Right kidney (tissue), 9 donors: ENCODE data around the gene GALNS.
A peak's percentile ranks its signal among the peaks of the same experiment; 100 is the strongest.
"Not testable (repeated sequence)": the region's sequence is repeated elsewhere in the genome, so short reads cannot be mapped to it uniquely, and the experiment has no call there.

Source experiments
- DNase-seq: peaks from one replicate; pipeline ENCODE4 v3.0.0-alpha.2; 2016
- long read RNA-seq, 8 donors: transcript quantifications; one replicate each; lab custom pipeline, GENCODE V29; 2026

Gene GALNS, protein sequence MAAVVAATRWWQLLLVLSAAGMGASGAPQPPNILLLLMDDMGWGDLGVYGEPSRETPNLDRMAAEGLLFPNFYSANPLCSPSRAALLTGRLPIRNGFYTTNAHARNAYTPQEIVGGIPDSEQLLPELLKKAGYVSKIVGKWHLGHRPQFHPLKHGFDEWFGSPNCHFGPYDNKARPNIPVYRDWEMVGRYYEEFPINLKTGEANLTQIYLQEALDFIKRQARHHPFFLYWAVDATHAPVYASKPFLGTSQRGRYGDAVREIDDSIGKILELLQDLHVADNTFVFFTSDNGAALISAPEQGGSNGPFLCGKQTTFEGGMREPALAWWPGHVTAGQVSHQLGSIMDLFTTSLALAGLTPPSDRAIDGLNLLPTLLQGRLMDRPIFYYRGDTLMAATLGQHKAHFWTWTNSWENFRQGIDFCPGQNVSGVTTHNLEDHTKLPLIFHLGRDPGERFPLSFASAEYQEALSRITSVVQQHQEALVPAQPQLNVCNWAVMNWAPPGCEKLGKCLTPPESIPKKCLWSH
- long read RNA-seq, donor 1, partial matches to known transcripts, result 96 of 175 reads
- long read RNA-seq, donor 1, other reads (novel, unspliced or antisense), result 75 of 175 reads
- long read RNA-seq, donor 2, result 0 reads
- long read RNA-seq, donor 3, partial matches to known transcripts, result 0 of 3 reads
- long read RNA-seq, donor 3, other reads (novel, unspliced or antisense), result 0 of 3 reads
- long read RNA-seq, donor 4, transcript GALNS-201 (14 exons, 2,363 nt), result major isoform, 5 of 41 reads
- long read RNA-seq, donor 4, partial matches to known transcripts, result 0 of 41 reads
- long read RNA-seq, donor 4, other reads (novel, unspliced or antisense), result 36 of 41 reads
- long read RNA-seq, donor 5, transcript GALNS-201 (14 exons, 2,363 nt), result major isoform, 8 of 10 reads
- long read RNA-seq, donor 5, partial matches to known transcripts, result 0 of 10 reads
- long read RNA-seq, donor 5, other reads (novel, unspliced or antisense), result 0 of 10 reads
- long read RNA-seq, donor 6, full-length matches to known transcripts, result 8 of 8 reads
- long read RNA-seq, donor 6, partial matches to known transcripts, result 0 of 8 reads
- long read RNA-seq, donor 6, other reads (novel, unspliced or antisense), result 0 of 8 reads
- long read RNA-seq, donor 7, result 0 reads
- long read RNA-seq, donor 8, transcript GALNS-201 (14 exons, 2,363 nt), result major isoform, 9 of 9 reads
- long read RNA-seq, donor 8, partial matches to known transcripts, result 0 of 9 reads
- long read RNA-seq, donor 8, other reads (novel, unspliced or antisense), result 0 of 9 reads

DNA sequence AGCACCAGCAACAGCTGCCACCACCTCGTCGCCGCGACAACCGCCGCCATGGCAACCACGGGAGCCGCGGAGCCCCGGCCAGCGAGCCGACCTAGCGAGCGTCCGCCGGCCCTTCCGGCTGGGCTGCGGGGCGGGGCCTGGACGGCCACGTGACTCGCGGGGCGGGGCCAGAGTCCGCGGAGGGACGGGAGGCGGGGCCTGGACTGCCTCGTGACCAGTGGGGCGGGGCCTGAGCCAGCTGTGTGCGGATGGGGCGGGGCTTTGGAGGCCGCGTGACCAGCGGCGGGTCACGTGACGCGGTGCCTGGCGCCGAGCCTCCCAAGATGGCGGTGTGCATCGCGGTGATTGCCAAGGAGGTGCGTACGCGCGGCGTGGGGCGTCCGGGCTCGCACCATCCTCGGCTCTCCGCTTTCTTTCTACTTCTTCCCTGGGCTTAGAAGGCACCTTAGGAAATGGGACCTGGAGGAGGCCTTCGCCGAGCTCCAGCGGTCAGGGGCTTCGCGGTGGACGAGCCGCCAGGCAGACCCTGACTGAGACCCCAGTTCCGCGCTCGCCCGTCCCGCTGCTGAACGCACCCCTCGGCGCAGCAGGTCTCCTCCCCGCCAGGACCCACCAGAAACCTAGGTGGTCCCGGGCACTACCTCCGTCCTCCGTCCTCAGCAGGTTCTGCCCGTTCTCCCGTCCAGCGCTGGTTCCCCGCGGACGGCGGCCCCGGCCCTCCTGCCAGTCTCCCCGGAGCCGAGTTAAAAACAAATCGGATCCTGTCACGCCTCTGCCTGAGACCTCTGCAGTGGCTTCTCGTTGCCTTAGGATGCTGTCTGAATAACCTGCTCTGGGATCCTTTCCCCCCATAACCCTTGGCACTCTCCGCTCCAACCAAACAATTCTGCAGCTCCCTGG, at the start of gene GALNS, which contains the start of gene TRAPPC2L:
GALNS (minus strand) TSS at position 120 of the 900 bp plus-strand sequence; CDS start at position 50, 70 bp downstream.
TRAPPC2L (plus strand) TSS at position 300 of the 900 bp plus-strand sequence; CDS start at position 324, 24 bp downstream.
- peak; percentile 96 for DNase-seq

DNA sequence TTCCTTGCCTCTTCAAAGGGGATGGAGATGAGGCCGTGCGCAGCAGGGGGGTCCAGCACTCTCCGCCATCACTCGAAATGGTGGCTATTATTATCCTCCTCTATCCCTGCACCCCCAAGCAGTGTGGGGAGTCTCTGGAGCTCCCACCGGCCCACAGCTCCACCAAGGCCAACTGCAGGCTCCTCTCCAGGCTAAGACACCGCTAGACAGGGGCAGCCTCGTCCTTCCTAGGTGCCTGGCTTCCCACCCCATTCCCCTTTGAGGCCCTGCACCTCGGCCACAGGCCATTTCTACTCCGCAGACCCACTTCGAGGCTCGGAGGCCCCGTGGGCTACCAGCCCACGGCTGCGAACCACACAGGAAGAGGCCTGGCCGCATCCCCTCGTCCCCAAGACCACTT, 49.3 kb upstream of the GALNS start:
- DNase-seq, result no peak

DNA sequence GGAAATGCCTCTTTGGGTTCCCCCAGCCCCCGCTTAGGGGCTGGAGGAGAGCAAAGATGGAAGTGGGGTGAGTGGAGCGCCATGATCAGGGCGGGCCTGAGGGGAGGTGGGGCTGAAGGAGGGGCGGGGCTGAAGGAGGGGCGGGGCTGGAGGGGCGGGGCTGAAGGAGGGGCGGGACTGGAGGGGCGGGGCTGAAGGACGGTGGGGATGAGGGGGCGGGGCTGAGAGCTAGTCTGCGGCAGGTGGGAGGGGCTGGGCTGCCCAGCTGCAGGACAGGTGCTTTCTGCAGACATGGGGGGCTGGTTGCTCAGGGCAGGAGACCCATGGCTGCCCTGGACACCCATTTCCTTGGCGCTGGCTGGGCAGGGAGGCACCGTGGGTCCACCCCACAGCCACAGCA, 48.8 kb upstream of the GALNS start:
- DNase-seq, result no peak

DNA sequence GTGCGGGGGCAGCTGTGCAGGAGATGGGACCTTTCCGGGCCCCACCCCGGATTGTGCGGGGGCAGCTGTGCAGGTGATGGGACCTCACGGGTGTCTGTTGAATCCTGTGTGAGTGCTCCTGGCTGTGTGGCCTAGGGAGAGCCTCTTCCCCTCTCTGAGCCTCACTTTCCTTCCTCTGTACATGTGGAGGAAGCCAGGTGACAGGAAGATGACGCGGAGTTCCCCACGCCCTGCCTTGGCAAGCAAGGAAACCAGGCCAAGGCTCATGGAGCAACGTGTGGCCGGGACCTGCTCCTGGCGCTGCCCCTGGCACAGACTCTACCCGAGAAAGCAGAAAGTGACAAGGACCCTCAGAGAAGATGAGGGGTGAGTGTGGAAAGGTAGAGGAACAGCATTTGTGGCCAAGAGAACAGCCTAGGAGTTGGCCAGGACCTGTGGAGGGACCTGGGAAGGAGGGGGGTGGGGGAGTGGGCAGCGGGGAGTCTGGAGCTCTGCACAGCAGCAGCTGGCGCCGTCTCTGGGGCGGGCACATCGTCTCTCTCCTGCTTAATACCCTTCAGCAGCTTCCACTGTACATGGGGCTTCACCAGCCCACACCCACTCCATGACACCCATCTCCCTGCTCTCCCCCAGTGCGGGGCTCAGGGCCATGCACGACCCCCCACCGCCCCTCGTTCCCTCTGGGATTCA, 48.1 kb upstream of the GALNS start:
- no peak for DNase-seq

DNA sequence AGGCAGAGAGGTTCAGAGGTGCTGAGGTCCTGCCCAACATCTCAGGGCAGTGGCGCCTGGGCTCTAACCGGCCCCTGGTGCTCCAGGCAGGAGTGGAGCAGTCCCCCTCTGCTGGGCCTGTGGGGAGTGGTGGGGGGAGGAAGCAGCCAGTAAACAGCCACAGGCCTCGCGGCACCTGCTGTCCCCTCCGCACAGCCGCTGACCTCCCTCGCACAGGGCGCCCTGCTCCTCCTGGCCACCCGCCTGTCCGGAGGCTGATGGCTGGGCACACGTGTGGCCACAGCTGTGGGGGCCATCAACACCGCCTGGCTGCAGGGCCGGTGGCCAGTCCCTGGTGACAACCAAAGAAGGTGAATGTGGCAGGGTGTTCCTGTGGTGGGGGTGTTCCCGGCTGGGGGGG, 46.5 kb upstream of the GALNS start:
- DNase-seq, result no peak

DNA sequence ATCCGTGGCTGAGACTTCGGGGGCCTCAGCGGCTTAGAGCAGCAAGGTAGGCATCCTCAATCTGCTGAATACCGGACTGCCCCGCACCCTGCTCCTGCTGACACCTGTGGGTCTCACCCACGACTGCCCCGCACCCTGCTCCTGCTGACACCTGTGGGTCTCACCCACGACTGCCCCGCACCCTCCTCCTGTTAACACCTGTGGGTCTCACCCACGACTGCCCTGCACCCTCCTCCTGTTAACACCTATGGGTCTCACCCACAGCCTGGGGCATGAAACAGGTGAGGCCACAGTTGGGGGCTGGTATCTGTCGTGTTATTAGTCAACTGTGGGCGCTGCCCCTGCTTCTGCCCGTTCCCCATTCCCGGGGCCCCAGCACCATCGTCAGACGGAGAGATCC, 46.0 kb upstream of the GALNS start:
- DNase-seq, result no peak

DNA sequence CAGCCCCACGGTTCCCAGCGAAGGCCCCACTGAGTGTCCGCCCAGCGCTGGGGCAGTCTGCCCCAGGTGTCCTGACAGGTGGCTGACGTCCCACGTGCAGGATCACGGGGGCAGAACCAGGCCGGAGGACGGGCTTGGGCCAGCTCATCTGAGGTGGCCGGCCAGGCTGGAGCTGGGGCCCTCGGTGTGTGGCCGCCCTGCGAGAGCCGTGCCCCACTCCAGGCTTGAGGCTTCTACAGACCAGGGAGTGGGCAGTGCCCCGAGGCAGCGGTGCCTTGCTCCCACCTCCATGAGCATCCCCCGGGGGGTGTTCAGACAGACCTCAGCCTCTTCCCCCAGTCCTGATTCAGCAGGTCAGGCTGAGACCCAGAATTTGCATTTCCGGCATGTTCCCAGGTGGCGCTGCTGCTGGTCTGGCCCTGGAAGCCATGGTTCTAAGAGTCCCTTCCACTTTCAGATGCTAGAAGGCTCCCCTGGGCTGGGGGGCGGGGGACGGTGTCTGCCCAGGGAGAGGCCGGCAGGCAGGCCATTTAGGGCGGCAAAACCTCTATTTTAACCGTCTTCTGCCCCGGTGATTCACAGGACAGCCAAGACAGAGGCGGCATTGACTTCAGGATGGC, 45.1 kb upstream of the GALNS start:
- peak; percentile 29 for DNase-seq

DNA sequence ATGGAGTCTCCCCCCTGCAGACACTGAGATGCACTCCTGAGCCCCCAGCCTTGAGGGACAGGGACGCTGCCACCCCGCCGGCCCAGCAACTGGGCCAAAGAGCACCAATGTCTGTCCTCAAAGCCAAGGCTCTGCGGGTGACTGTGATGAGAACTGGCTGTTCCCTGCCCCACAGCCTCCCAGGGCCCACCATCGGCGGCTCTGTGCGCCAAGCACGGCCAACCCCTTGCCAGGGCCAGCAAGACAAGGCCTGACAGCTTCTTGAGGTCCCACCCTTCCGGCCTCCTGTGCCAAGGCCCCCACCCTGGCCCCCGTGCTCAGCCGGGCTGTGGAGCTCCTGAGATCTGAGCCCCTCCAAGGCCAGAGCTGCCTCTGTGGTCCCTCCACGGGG, 43.9 kb upstream of the GALNS start:
- no peak for DNase-seq

DNA sequence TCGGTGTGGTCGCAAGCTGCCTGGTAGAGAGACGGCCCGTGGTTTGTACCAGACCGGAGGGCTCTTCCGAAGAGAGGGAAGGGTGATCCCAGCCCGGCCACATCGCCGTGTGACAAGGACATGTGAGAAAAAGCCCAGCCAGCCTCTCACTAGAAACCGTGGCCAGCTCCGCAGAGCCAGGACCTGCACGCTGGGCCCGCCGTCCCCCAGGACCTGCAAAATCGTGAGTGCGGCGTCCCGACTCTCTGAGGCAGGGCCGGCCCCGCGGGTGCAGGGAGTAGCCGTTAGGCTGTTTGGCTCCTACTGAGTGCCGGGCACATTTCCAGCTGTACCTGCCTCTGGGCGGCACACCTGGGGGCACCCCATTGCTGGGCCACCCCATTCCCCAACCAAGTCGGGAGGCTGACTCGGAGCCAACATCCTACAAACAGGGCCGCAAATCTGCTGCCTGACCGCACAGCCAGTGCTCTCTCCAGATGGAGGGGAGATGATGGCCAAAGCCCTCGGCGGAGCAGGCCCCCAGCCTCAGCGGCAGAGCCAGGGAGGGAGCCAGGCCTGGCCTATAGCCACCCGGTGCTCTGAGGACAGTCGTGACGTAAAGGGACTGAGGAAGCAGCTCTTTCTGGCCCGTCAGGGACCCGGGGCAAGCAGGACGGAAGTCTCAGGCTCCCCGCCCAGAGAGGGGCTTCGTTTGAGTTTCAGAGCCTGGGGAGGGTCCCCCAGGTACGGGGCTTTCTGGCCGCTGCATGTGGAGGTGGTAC, 43.3 kb upstream of the GALNS start:
- DNase-seq, result no peak

DNA sequence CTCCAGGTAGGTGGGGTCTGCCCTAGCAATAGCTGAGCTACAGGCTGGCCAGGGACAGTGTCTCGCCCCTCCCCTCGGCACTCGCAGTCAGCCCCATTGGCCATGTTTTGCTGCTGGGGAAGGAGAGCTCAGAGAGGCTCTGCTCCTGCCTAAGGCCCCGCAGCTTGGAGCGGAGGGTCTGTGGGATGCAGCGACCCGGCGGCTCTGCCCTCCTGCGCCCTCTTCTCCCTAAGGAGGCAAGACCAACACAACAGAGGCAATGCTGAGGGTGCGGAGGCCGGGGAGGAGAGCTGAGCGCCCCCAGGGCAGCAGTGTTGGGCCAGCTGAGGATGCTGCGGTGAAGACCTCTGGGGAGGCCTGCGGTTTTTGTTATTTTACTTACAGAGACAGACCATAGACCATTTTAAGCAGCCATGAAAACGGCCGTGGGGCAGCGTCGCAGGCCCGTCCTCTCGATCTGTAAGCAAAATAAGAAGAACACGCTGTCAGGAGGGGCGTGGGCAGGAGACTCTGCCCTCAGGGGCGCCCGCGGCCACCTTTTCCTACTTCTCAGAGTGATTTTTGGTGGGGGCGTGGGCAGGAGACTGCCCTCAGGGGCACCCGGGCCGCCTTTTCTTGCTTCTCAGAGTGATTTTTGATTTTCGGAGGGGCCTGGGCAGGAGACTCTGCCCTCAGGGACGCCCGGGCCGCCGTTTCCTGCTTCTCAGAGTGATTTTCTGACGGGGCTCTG, 41.1 kb upstream of the GALNS start:
- DNase-seq, result no peak

DNA sequence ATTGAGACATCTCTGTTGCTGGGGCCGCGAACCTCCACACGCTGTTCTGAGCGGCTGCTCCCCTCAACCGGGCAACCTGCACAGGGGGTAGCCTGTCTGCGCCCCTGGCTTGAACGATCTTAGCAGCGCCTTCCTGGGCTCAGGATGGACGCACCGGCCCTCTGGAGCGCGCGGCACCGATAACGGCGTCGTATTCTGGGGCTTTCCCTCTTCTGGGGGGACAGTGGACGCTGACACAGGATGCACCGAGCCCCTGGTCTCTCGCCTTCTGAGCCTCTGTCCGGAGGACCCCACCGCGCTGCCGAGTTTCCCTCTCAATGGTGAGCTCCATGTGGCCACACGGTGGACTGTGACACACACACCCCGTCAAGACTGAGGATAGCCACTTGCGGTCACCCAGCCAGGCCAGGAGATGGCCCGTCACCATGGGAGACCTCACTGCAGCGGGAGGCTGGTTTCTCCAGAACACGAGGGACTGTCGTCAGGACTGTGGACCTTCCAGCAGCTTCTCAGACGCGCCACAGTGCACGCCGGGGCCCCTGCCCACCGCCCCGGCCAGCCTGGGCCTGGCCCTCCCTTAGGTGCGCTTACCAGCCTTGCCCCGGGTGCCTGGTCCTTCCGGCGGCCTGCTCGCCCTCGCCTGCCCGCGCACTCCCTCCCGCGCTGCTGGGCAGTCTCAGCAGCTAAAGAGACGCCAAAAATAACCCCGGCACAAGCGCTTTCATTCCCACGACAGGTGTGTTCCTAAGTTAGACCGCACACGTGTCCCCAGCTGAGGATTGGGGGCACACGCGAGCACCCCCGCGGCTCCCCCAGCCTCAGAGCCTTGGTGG, 39.7 kb upstream of the GALNS start:
- DNase-seq, result no peak

DNA sequence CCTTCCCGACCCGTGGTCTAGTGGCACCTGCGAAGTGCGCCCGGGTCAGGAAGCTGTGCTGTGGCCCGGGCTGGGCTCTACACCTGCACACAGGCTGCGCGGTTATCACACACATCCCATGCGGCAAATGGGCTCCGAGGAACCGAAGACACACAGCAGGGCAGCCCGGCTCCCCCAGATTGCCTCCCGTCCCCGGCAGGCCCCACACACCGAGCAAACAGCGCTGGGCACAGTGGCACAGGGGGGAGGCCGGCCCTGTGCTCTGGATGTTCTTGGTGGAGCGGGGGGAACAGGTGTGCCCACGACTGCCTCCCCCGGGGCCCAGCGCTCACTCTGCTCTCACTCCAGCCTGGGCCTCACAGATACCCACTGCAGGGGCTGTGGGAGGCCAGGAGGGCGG, 38.6 kb upstream of the GALNS start:
- no peak for DNase-seq

DNA sequence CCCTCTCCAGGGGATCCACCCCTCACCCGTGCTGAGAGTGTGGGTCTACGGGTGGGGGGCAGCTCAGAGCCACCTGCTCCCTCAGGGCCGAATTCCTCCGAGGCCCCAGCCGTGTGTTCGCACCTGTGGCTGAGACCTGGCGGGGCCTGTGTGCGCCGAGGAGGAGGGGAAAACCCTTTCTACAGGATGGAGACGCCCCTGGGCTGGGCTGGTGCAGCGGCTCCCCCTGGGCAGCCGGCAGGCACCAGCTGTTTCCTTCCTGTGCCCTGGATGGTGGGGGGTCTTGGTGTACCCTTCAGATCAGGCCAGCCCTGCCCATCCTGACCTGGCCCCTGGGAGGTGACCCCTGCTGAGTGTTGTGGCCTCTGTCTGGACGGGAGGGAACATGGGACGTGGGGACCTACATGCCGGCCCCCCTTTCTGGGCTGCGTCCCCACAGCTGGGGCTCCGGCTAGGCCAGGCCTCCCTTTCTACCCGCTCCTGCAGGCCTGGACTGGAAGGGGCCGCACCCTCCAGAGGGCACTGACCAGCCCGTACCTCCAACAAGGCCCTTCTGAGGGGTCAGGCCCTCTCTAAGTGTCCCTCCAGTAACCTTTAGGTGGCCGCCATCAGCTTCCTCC, 38.0 kb upstream of the GALNS start:
- DNase-seq, result no peak

DNA sequence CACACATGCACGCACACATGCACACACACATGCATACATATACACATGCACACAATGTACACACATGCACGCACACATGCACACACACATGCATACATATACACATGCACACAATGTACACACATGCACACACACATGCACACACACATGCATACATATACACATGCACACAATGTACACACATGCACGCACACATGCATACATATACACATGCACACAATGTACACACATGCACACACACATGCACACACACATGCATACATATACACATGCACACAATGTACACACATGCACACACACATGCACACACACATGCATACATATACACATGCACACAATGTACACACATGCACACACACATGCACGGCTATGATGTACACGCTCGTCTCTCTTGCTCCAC, 37.5 kb upstream of the GALNS start:
- not testable (repeated sequence) for DNase-seq

DNA sequence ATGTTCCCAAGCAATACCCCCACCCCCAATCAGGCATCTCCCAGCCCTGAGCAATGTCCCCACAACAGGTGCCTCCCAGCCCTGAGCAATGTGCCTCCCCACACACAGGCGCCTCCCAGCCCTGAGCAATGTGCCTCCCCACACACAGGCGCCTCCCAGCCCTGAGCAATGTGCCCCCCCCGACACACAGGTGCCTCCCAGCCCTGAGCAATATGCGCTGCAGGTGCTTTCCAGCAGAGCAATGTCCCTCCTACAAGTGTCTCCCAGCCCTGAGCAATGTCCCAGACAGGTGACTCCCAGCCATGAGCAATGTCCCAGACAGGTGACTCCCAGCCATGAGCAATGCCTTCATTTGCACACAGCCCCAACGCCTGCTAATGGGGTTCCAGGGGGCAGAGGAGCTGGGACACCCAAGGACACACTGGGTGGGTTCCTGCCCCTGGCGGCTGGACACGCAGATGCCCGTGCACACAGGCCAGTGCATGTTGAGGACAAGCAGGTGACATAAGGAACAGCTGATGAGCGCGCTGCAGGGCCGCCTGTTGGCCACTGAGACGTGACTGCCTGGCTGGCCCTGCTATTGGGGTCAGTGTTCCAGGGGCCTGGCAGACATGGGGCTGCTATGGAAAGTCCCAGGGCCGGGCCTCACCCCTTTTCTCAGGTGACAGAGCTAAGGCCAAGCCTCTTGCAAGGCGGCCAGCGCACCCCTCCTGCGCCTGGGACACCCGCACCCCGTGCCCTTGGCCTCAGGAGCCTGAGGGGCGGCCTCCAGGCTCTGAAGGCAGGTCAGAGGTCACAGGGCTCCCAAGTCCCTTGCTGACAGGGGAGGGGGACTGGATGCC, 36.6 kb upstream of the GALNS start:
- DNase-seq, result no peak

DNA sequence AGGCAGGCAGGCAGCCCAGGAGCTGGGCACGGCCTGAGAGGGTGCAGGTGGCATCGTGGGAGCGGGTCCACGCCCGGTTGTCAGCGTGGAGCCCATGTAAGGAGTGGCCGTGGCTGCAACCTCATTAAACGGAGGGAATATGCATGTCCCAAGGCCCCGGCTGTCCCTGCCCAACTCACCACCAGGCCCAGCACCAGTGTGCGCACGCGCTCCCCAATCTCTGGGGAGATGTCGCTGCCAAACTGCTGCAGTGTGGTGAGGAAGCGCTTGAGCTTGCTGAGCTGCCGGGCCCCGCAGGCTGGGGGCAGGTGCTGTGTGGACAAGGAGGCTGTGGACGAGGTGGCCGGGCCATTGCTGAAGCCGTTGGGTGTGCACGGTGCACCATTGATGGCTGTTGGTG, 35.3 kb upstream of the GALNS start:
- DNase-seq, result no peak
